Islet of Langerhans (tissue), 1 donor: ENCODE measurements around the gene PRDM16.

Experiments
- FAIRE-seq: peaks from one replicate; lab custom pipeline; 2011; peaks lifted over from hg19 to GRCh38; lab: Jason Lieb, UNC

The PRDM16 gene

DNA sequence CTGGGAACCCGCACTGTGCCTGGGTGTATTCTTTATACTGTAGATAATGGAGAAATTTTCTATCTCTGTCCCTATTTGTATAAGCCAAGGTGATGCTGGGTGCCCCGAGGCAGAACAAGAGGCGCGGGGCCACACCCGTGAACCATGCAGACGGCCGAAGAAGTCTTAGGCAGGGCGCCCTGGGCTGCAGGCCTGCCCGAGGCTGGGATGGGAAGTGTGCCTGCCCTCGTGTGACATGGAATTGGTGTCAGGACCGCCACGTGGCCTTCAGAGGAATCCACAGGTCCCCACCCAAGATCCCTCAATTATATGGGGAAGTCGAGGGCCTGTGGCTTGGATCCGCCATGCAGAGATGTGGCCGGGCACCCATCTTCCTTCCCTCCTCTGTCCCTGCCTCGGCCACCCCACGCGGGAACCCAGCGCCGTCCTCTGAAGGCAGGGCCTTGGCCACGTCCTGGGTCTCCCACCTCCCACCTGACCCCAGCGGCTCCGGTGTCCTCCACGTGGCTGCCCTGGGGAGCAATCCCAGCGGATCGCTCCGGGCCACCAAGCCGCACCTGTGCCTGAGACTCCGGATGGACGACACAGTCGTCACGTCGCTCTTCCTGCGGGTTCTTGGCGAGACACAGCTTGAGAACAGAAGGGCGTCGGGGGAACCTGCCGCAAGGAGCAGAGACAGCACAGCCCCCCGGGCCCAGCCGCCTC, 365.6 kb downstream of the PRDM16 start:
- no peak for FAIRE-seq

DNA sequence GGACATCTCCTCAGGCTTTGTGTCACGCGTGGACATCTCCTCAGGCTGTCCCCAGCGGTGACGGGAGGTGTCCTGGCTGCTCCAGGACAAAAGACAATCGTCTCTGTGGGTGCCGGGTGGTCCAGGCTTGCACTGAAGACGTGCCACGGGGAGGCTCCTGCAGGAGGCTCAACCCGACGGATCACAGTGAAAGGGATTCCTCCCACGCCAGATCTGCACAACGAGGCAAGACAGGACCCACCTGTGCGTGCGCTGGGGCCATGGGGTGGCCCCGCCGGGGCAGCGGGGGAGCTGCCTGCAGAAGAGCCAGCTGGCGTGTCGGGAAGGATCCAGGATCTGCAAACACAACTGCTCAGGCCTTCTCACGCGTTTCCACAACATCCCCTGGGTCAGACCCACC, 366.7 kb downstream of the PRDM16 start:
- FAIRE-seq, result no peak

DNA sequence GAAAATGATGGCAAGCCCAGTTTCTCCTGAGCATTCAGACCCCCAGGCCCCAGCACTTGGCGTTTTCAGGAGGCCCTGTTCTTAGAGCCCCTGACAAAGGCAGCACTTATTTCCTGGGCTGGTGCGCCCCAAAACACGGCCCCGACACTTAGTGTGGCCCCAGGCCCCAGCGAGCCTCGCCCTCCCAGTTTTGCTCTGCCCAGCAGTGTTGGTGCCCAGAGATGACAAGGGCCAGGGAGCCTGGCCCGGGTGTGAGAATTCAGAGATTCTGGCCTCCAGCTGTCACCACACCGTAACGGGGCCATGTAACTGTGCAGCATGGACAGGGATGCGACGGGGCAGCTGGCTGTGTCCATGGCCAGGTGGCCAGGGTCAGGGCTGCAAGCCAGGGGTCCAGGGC, 367.4 kb downstream of the PRDM16 start:
- no peak for FAIRE-seq

DNA sequence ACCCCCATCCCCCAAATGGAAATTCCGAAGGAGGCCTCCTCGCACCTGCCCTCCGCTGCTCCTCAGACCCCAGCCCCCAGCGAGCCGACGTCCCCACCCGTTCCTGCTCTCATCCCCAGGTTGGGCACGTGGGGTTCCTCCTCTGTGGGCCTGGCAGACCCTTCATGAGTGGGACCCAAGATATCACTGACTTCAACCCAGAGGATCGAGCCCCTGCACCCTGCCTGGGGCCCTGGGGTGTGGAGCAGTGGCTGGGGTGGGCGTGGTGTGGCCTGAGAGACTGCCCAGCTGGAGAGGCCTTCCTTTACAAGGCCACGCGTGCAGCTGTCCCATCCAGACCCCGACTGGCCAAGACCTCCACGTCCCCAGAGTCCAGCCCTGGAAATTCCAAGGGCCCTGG, 367.9 kb downstream of the PRDM16 start:
- FAIRE-seq, result no peak

DNA sequence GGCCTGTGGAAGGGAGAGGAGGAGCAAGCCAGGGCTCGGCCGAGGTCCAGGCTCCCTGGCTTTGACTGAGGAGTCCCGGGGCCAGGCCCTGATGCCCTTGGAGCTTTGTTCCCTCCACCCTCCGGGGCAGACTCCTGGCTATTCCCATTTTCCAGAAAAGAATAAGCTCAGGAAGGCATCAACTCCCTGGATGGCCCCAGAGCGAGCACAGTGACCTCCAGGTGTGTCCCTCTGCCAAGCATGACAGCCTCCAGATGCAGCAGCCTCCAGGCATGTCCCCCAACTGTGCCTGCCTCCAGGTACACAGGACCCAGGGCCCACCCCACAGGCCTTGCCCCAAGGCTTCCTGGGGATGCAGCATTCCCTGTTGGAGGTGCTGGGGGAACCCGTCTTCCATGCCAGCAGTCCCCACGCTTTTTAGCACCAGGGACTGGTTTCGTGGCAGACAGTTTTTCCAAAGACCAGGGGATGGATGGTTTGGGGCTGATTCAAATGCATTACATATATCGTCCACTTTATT, 369.7 kb downstream of the PRDM16 start:
- no peak for FAIRE-seq

DNA sequence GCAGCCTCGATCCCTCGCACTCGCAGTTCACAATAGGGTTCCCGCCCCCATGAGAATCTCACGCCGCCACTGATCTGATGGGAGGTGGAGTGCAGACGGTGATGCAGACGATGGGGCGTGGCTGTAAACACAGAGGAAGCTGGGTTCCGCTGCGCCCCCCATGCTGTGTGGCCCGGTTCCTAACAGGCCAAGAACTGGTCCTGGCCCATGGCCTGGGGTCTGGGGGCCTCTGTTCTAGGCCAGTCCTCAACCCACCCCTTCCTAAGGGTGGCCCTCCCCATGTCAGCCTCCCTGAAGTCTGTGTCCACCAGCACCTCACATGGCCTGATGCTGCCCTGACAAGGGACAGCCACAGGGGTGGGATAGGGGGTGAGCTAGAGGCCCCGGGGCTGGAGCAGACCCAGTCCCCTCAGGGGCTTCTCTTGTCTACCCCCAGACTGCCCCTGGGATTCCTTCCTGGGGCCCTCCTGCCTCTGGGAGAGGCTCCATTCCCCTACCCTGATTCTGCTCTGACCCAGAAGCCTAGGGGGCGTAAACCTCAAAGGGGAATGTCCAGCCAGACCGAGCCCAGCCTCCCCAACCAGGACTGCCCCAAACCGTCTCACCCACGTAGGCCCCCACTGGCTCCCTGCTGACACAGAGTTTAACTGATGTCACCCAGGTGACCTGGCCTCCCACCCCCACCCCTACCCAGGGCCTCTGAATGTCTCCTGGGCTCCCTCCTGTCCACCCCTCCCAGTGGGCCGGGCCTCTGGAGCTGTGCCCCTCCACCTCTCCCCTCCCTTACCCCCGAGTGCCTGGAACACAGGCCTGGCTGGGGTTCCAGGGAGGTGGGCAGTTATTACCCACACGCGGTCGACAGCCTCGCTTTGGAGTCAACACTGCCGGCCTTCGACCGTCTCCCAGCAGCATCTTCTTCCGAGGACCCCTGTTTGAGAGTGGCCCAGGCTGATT, 370.6 kb downstream of the PRDM16 start:
- FAIRE-seq, result no peak

DNA sequence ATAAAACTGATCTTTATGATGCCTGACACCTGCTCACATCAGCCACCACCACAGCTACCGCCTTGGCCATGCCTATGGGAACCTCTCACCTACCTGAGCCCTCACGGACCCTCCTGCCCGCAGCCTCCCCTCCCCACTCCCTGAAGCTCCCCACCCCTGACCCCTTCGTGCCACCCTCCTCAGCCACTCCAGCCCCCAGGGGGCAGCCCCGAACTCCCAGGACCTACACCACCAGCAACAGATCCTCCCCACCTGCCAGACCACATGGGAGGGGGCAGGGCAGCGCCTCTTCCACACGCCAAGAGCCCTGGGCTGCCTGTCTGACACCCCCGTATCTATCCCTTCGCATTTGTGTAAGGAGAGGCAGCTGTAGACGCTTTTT, 371.3 kb downstream of the PRDM16 start:
- no peak for FAIRE-seq

DNA sequence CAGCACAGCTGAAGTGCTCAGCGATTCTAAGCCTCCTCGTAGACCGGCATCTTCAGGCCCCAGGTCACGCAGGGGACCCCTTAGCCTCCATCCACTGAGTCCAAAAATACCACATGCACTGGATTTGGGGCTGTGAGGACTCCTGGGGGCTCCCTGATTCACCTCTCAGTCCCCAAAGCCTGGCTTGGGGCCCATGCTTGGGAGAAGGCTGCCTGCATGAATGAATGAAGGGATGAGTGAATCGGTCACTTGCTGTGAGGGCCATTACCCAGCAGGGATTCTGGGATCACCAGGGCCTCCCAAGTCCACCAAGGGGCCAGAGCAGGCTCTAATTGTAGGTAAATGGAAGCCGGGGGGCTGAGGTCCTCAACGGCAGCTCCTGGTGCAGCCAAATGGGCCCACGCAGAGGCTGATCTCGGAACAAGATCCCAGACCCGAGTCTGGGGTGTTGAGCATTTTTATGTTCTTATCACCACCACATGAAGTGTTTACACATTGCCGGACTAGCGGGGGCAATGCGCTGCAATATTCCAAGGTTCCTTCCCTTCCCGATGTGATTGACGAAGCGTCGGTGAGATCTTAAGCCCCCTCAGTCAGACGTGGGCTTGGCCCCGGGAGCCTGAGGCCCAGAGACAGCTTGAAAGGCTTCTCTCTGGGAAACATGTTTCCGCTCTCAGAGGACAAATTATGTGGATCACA, 371.9 kb downstream of the PRDM16 start:
- no peak for FAIRE-seq

DNA sequence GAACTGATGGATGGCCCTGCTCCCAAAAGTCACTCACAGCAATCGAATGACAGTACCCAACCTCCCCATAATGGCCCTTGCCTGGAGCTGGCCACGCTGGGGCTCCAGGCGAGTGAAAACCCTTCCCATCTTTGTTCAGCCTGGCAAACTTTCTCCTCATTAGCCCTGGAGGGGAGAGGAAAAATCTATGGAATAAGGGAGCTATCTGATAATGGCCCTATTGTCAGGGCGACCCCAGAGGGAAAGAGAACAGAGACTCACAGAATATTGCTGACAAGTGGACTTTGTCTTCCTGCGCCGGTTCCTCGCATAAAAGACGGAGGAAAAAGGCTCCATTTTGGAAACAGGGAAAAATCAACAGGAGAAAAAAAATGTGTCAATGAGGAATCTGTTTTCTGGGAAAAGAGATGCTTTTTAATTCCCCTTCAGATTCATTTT, 372.4 kb downstream of the PRDM16 start:
- no peak for FAIRE-seq

DNA sequence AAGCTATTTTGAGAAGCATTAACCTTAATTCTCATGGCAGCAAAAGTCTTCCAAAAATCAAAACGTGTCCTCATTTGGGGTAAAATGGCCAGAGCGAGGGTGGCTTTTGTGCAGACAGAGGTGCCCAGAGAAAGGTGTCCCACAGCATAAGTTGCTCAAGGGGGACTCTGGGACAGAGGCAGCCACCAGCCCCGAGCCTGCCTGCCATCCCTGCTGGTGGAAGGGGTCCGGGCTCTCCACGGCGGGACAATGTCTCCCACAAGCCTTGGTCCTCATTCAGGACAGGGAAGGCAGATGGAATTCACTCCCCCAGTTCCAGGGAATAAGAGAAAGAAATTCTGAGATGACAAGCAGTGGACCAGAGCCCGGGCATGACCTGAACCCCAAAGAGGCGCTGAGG, 372.9 kb downstream of the PRDM16 start:
- no peak for FAIRE-seq

DNA sequence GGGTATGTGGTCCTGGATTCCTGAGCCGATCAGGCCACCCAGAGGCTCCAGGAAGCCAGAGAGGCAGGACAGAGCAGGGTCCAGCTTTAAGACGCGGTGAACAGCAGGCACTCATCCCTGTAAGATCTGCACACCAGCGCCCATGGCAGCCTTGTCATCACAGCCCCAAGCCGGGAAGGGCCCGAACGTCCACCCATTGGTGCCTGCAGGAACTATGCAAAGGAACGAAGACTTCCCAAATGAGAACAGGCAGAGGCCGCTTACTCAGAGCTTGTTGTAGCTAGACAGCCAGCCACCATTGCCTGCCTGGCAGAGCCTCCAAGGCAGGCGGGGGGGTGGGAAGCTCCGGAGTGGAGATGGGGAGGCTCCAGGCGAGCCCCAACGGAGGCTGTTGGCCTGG, 373.3 kb downstream of the PRDM16 start:
- FAIRE-seq, result no peak

DNA sequence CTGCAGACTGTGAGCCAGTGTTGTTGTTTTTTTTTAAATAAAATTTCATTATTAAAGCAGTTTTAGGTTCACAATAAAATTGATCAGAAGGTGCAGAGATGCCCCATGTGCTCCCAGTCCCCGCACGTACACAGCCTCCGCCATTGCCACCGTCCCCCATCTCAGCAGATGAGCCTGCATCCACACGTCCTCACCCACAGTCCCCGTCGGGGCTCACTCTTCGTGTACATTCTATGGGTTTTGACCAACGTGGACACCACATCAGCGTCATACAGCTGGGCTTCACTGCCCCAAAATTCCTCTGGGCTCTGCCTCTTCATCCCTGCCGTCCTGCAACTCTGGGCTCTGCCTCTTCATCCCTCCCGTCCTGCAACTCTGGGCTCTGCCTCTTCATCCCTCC, 373.9 kb downstream of the PRDM16 start:
- no peak for FAIRE-seq

DNA sequence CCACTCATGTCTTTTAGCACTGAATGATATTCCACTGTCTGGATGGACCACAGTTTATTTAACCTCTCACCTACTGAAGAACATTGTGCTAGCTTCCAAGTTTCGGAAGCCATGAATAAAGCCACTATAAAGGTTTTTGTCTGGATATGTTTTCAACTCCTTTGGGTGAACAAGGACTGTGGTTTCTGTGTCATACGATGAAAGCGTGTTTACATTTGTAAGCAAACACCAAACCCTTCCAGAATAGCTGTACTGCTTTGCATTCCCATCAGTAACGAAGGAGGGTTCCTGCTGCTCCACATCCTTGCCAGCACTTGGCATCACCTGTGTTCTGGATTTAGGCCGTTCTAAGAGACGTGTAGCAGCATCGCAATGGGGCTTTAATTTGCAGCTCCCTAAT, 374.8 kb downstream of the PRDM16 start:
- no peak for FAIRE-seq

DNA sequence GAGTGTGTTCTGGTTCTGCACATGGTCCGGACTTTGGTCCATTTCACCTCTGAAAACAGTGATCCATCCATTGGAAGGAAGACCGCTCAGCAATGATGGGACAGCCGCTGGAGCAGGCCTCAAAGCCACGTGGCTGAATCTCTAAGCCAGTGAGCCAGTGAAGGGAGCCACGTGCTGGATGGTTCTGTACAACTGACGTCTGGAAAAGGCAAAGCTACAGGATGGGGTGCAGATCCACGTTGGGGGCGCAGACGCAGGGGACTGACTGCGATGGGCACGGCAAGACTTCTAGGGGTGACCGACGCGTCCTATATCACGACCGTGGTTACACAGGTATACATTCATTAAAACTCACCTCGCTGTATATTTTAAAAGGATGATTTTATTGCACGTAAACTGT, 375.3 kb downstream of the PRDM16 start:
- FAIRE-seq, result no peak

DNA sequence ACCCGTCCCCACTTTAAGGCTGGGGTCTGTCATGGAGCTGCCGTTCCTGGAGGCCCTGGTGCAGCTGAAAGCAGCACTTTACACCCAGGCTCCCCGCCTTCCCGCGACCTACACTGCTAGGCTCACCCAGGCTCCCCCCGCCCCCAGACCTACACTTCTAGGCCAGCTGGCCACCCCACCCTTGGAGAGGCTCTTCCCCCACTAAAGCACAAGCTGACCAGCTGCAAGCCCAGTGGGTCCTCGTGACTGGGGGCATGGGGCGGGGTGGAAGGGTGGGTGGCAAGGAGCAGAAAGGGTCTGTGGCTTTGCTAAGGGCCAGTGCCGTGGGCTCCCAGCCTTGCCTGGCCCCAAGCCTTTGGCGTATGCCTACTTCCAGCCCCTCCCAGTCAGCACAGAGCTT, 375.7 kb downstream of the PRDM16 start:
- FAIRE-seq, result no peak

DNA sequence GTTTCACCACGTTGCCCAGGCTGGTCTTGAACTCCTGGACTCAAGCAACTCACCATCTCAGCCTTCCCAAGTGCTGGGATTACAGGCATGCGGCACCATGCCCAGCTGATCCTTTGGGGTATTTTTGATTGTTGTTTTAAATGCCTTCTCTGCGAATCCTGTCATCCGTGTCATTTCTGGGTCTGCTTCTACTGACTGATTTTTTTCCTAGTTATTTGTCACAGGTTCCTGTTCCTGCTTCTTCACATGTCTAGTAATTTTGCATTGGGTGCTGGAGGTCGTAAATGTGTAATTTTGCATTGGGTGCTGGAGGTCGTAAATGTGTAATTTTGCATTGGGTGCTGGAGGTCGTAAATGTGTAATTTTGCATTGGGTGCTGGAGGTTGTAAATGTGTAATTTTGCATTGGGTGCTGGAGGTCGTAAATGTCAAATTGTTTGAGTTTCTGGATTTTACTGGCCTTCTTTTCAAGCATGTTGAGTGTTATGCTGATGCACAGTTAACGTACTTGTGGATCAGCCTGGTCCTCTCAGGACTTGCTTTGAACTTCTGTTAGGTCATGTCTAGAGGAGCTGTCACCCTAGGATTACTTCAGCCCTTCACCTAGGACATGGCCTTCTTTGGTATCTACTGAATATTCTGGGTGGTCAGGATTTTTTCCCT, 381.3 kb downstream of the PRDM16 start:
- no peak for FAIRE-seq

DNA sequence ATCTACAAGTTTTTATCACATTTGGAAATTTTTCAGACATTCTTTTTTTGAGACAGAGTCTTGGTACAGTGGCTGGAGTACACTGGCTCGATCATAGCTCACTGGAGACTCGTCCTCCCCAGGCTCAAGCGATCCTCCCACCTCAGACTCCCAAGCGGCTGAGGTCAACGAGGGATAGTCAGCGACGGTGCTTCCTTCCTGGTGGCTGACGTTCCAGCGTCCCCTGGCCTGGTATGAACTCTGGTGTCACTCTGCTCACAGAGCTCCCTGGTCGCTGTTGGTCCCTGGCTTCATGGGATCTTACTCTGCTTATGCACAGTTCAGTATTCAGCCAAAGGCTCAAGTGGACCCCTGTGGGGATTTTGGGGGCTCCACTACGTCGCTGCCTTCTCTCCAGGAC, 382.0 kb downstream of the PRDM16 start:
- no peak for FAIRE-seq

DNA sequence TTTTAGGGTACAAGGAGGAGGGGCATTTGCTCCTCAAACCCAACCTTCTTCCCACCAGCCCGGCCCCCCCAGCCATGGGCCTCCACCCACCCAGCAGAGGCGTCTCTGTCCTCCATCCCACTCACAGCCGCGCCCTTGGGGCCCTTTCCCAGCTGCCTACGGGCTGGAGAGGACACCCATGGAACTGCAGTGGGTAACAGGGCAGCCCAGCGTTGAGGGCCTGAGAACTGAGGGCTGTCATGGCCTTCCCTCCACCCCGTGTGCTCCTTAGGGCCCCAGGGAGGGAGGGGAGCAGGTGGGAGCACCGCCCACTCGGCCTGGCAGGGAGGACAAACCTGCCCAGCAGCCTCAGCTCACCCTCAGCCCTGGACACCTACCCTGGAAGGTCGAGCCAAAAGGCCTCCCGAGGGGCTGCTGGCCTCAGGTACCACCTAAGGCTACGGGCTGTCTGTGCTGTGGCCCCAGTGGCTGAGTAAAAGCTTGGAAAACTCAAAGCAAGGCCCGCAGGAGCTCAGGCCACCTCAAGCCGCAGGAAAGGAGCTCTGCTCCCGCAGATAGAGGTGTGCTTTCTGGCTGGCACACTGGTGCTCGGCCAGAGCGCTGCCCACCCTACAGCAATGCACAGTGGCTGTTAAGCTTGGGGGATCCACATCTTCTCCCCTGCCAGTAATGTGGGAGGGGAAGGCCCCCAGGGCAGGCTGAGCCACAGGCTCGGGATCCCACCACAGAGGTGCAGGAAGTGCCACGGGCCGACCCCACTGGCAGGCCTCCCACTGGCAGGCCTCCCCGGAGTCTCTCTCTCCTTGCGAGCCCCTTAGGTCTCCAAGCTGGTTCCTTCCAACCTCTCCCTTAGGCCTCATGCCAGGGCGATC, 383.2 kb downstream of the PRDM16 start:
- FAIRE-seq, result no peak

DNA sequence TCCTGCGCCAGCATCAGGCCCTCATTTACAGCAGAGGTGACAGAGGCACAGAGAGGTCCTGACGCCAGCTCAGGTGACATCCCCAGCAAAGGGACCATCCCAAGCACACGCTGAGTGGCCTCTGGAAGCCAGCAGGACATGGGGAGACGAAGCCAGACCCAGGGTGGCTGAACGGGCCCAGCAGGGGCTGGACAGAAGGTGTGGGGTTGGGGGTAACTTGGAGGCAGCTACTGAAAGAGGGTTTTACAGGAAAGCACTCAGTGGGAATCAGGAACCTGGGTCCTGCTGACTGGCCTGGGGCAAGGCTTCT, 383.8 kb downstream of the PRDM16 start:
- FAIRE-seq, result no peak

DNA sequence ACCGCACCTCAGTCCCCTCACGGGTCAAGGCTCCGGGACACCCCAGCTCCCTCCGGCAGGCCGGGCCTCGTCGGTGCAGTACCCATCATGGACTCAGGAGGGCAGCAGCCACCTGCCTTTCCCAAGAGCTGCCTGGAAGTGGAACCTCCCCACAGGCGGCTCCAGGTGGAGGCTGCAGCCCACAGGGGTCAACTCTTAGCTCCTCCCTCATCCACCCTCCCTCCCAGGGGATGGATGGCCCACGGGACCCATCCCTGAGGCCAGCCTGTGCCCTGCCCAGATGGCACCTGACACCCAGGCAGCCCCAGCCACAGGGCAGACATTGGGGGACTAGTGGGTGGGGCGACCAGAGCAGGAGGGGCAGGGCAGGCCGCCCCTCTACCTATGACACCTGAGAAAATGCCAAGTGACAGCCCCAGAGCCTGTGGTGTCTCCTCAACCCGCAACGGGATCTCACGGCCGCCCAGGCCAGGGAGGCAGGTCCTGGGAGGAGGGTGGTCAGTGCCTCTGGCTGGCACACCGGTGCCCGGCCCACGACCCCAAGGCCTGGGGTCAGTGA, 384.3 kb downstream of the PRDM16 start:
- FAIRE-seq, result no peak
